Activated CD8-positive, alpha-beta memory T cell treated with anti-CD3 and anti-CD28 coated beads, Interleukin-2, amount 50 U/mL, for 48 hours (primary cell): ENCODE results near the gene ANGPT4.

ENCODE experiments used
- DNase-seq: peaks from one replicate; pipeline ENCODE4 v3.0.0-alpha.2; 2020

The ANGPT4 gene

GRCh38 chr20:841568-842546, 74.3 kb downstream of the ANGPT4 start:
- DNase-seq, result no peak

GRCh38 chr20:840858-841567, 75.1 kb downstream of the ANGPT4 start:
- peak; percentile 69 for DNase-seq

- no peak for DNase-seq
Observed at GRCh38 chr20:840503-840857, 75.7 kb downstream of the ANGPT4 start.

- DNase-seq, result no peak
Observed at GRCh38 chr20:839626-840025, 76.5 kb downstream of the ANGPT4 start.

- no peak for DNase-seq
Observed at GRCh38 chr20:839015-839414, 77.1 kb downstream of the ANGPT4 start.

GRCh38 chr20:836190-836589, 79.9 kb downstream of the ANGPT4 start:
- DNase-seq, result no peak

GRCh38 chr20:835608-836045, 80.5 kb downstream of the ANGPT4 start:
- no peak for DNase-seq

- DNase-seq, result no peak
Observed at GRCh38 chr20:834151-834746, 81.9 kb downstream of the ANGPT4 start.

GRCh38 chr20:833450-834150, 82.5 kb downstream of the ANGPT4 start, which contains the start of gene FAM110A:
Gene FAM110A (plus strand): TSS chr20:833715. CDS start chr20:844805, 11,090 bp downstream.
- DNase-seq, result peak; percentile 96

- DNase-seq, result no peak
Observed at GRCh38 chr20:833121-833449, 83.0 kb downstream of the ANGPT4 start.

GRCh38 chr20:831956-832355, 84.2 kb downstream of the ANGPT4 start:
- DNase-seq, result no peak

- DNase-seq, result no peak
Observed at GRCh38 chr20:831251-831650, 84.9 kb downstream of the ANGPT4 start.

GRCh38 chr20:830011-830521, 86.1 kb downstream of the ANGPT4 start:
- DNase-seq, result no peak

- DNase-seq, result no peak
Observed at GRCh38 chr20:829551-829950, 86.6 kb downstream of the ANGPT4 start.

GRCh38 chr20:828987-829386, 87.1 kb downstream of the ANGPT4 start:
- peak; percentile 29 for DNase-seq

- DNase-seq, result peak; percentile 6
Observed at GRCh38 chr20:827981-828380, 88.2 kb downstream of the ANGPT4 start.

GRCh38 chr20:826695-827323, 89.3 kb downstream of the ANGPT4 start:
- DNase-seq, result peak; percentile 38

GRCh38 chr20:825710-826421, 90.3 kb downstream of the ANGPT4 start:
- DNase-seq, result peak; percentile 30

GRCh38 chr20:824916-825315, 91.2 kb downstream of the ANGPT4 start:
- DNase-seq, result peak; percentile 23

- DNase-seq, result peak; percentile 18
Observed at GRCh38 chr20:824490-824889, 91.6 kb downstream of the ANGPT4 start.

GRCh38 chr20:823574-823902, 92.6 kb downstream of the ANGPT4 start:
- no peak for DNase-seq
